ENCODE results near the gene ZNF597.
A peak's percentile ranks its signal among the peaks of the same experiment; 100 is the strongest.

Gene ZNF597

DNA sequence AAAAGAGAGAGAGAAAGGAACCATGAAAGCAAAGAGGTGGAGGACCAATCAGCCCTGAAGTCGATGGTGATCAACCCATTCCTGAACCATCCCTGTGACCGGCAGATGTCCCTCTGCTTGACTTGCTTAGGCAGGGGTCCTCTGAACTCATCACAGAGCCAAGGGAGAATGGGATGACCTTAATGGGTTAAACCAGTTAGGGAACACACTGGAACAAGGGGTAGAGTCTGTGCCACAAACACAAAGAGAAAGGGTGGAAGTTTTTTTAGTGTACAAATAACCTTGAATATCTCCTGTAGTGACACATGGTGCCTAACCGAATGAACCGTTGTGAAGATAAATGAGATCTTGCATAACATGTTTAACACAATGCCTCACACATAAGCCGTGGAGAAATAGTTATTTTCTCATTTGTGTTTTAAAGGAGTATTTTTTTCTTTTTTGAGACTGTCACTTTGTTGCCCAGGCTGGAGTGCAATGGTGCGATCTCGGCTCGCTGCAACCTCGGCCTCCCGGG, 11.4 kb upstream of the ZNF597 start:
- peaks cover 16% of the 10 kb centered on the region for H3K4me1 ChIP-seq (ENCODE audit: control insufficient read depth, insufficient read depth, low read length, poor library complexity, severe bottlenecking)
- no peaks in the 10 kb centered on the region for H3K27me3 ChIP-seq (replicated peaks; ENCODE audit: control insufficient read depth, insufficient read depth, low read length, poor library complexity, severe bottlenecking)
- H3K9me3 ChIP-seq (ENCODE audit: control insufficient read depth, low read length): no peaks in the 10 kb centered on the region
- H3K36me3 ChIP-seq (ENCODE audit: control insufficient read depth, insufficient read depth, low read length): no peaks in the 10 kb centered on the region
- no peak for DNase-seq
- no peak overlapping the region for H3K4me3 ChIP-seq (ENCODE audit: insufficient read depth, low read depth, low read length, poor library complexity, severe bottlenecking)
- no peak overlapping the region for H3K27ac ChIP-seq (ENCODE audit: insufficient read depth, low read length, poor library complexity, severe bottlenecking)

DNA sequence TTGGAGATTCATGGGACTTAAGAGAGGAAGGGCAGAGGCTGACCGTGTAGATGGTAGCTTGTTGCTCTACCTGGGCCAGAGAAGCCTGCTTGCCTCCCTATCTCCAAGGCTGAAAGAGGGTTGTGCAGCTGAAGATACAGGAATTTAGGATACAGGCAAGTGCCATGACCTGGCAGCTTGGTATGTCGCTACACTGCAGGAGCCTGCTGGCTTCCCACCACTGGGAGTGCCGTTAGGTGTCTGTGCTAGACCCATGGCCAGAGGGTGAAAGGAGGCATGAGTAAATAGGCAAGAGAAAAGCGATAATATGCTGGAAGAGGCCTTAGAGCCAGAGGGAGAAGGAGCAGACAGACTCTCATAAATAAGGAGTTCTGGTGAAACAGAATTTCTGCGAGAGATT, 10.8 kb upstream of the ZNF597 start:
- Histone ChIP-seq H3K36me3 (ENCODE audit: control insufficient read depth, insufficient read depth, low read length) (no peaks in the 10 kb centered on the region), H3K27me3 (replicated peaks; ENCODE audit: control insufficient read depth, insufficient read depth, low read length, poor library complexity, severe bottlenecking) (no peaks in the 10 kb centered on the region), H3K4me1 (ENCODE audit: control insufficient read depth, insufficient read depth, low read length, poor library complexity, severe bottlenecking) (peaks cover 11% of the 10 kb centered on the region), H3K4me3 (ENCODE audit: insufficient read depth, low read depth, low read length, poor library complexity, severe bottlenecking) (no peak overlapping the region), H3K27ac (ENCODE audit: insufficient read depth, low read length, poor library complexity, severe bottlenecking) (no peak overlapping the region), H3K9me3 (ENCODE audit: control insufficient read depth, low read length) (no peaks in the 10 kb centered on the region)
- DNase-seq: no peak

DNA sequence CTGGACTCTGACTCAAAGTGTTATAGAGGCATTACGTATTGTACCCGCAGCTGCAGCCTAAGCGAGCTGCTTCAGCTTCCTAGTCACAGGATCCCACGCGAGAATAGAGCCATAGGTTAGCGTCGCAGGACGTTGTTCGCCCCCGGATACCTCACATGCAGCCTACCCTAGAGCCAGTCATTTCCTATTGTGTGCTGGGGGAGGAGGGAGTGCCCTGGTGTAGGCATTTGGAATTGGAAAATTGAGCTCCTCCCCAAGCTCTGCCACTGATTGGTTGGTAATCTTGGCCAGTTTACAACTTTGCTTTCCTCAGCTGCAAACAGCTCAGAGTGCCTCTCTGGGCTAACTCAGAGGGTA, 706 bp upstream of the ZNF597 start:
- H3K27me3 ChIP-seq (replicated peaks; ENCODE audit: control insufficient read depth, insufficient read depth, low read length, poor library complexity, severe bottlenecking): no peaks in the 10 kb centered on the region
- peak in 2 of 3 donors; percentile 8 to 18 for DNase-seq
- H3K36me3 ChIP-seq (ENCODE audit: control insufficient read depth, insufficient read depth, low read length): peaks cover 9% of the 10 kb centered on the region
- no peaks in the 10 kb centered on the region for H3K4me1 ChIP-seq (ENCODE audit: control insufficient read depth, insufficient read depth, low read length, poor library complexity, severe bottlenecking)
- H3K4me3 ChIP-seq (ENCODE audit: insufficient read depth, low read depth, low read length, poor library complexity, severe bottlenecking): peak overlapping the region; percentile 59
- H3K9me3 ChIP-seq (ENCODE audit: control insufficient read depth, low read length): no peaks in the 10 kb centered on the region
- H3K27ac ChIP-seq (ENCODE audit: insufficient read depth, low read length, poor library complexity, severe bottlenecking): peak overlapping the region; percentile 80

DNA sequence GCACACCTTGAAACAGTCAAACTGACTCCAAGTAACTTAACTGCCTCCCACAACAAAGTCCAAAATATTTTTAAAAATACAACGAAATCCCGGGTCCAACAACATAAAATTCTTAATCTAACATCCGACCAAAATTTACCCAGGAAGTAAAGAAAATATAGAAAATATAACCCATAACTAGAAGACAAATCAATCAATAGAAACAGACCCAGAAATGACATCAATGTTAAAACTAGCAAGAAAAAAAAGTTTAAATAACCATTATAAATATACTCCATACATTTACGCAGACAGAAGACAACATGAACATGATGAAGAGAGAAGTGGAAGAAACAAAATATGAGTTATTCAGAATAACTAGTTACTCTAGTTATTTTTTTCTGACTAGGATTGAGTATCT, 3.7 kb downstream of the ZNF597 start:
- Histone ChIP-seq H3K4me3 (ENCODE audit: insufficient read depth, low read depth, low read length, poor library complexity, severe bottlenecking) (no peak overlapping the region), H3K36me3 (ENCODE audit: control insufficient read depth, insufficient read depth, low read length) (no peaks in the 10 kb centered on the region), H3K27ac (ENCODE audit: insufficient read depth, low read length, poor library complexity, severe bottlenecking) (no peak overlapping the region), H3K27me3 (replicated peaks; ENCODE audit: control insufficient read depth, insufficient read depth, low read length, poor library complexity, severe bottlenecking) (no peaks in the 10 kb centered on the region), H3K4me1 (ENCODE audit: control insufficient read depth, insufficient read depth, low read length, poor library complexity, severe bottlenecking) (no peaks in the 10 kb centered on the region), H3K9me3 (ENCODE audit: control insufficient read depth, low read length) (no peaks in the 10 kb centered on the region)
- DNase-seq: no peak

DNA sequence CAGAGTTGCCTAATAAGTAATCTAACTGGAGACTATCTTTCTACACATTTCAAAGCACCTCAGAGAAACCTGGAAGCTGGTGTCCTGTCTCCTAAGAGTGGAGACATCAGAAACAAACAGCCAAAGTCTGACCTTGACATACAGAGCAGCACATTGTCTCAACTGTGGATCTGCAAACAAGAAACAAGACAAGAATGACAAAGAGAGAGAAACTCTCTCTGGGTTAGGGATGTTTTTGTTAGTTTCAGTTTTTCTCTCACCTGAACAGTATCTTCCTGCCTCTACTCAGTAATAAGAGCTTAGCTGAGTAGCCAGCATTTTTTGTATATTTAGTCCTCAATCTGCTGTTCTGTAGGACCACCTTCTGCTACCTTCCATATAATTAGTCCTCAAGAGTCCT, 8.9 kb downstream of the ZNF597 start:
- H3K36me3 ChIP-seq (ENCODE audit: control insufficient read depth, insufficient read depth, low read length): no peaks in the 10 kb centered on the region
- DNase-seq: no peak
- no peaks in the 10 kb centered on the region for H3K9me3 ChIP-seq (ENCODE audit: control insufficient read depth, low read length)
- no peak overlapping the region for H3K4me3 ChIP-seq (ENCODE audit: insufficient read depth, low read depth, low read length, poor library complexity, severe bottlenecking)
- H3K27ac ChIP-seq (ENCODE audit: insufficient read depth, low read length, poor library complexity, severe bottlenecking): no peak overlapping the region
- no peaks in the 10 kb centered on the region for H3K4me1 ChIP-seq (ENCODE audit: control insufficient read depth, insufficient read depth, low read length, poor library complexity, severe bottlenecking)
- H3K27me3 ChIP-seq (replicated peaks; ENCODE audit: control insufficient read depth, insufficient read depth, low read length, poor library complexity, severe bottlenecking): no peaks in the 10 kb centered on the region

DNA sequence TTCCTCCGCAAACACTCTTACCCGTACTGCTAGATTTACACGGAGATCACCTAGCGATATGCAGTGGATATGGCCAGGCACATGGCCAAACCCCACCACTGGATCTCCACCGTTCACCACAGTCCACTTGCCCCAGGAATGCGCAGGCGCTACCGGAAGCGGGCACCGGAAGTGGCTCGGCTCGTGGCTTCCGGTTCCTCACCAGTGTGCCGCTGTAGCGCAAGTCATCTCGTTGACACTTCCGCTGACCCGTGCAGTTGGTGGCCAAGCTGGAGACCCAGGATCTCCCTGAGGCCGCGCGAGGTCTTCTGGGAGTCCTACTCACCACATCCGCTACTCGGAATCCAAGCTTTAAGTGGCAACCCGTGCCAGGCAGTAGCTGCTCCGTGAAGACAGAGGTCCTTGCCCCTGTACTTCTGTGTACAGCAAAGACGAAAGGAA, 11.5 kb downstream of the ZNF597 start:
- H3K27ac ChIP-seq (ENCODE audit: insufficient read depth, low read length, poor library complexity, severe bottlenecking): no peak overlapping the region
- H3K4me3 ChIP-seq (ENCODE audit: insufficient read depth, low read depth, low read length, poor library complexity, severe bottlenecking): no peak overlapping the region
- no peaks in the 10 kb centered on the region for H3K27me3 ChIP-seq (replicated peaks; ENCODE audit: control insufficient read depth, insufficient read depth, low read length, poor library complexity, severe bottlenecking)
- H3K4me1 ChIP-seq (ENCODE audit: control insufficient read depth, insufficient read depth, low read length, poor library complexity, severe bottlenecking): no peaks in the 10 kb centered on the region
- H3K9me3 ChIP-seq (ENCODE audit: control insufficient read depth, low read length): no peaks in the 10 kb centered on the region
- peak; percentile 3 to 27 (median 9) for DNase-seq
- no peaks in the 10 kb centered on the region for H3K36me3 ChIP-seq (ENCODE audit: control insufficient read depth, insufficient read depth, low read length)

DNA sequence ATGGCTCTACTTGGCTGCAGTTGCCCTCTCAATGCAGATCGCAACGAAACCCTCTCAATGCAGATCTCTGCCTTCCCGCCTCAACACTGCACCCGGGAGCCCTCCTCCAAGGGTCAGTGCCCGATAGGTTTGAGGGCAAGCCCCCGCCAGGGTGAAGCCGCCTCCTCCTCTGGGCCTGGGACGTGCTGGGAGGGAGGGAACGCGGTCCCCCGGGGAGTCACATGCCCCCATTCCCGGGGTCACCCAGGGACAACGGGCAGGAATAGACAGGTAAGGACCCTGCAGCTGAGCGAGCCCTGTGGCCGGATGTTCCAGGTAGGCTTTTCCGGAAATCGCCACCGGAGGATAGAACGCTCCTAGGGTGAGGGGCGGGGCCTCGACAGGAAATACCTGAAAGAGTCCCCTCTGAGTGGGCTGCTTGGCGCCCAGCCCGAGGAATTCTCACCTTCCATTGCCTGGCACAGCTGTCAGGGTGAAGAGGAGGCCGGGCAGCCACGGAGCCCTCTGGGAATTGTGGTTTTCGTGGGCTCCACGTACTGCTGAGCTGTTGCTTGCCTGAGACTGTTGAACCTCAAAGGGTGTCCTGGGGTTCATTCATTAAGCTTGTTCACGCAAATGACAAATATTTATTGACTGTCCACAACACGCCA, 29.4 kb downstream of the ZNF597 start:
- peaks cover 2% of the 10 kb centered on the region for H3K36me3 ChIP-seq (ENCODE audit: control insufficient read depth, insufficient read depth, low read length)
- peaks cover 42% of the 10 kb centered on the region for H3K9me3 ChIP-seq (ENCODE audit: control insufficient read depth, low read length)
- H3K4me3 ChIP-seq (ENCODE audit: insufficient read depth, low read depth, low read length, poor library complexity, severe bottlenecking): no peak overlapping the region
- H3K27me3 ChIP-seq (replicated peaks; ENCODE audit: control insufficient read depth, insufficient read depth, low read length, poor library complexity, severe bottlenecking): no peaks in the 10 kb centered on the region
- no peak overlapping the region for H3K27ac ChIP-seq (ENCODE audit: insufficient read depth, low read length, poor library complexity, severe bottlenecking)
- no peak for DNase-seq
- no peaks in the 10 kb centered on the region for H3K4me1 ChIP-seq (ENCODE audit: control insufficient read depth, insufficient read depth, low read length, poor library complexity, severe bottlenecking)

DNA sequence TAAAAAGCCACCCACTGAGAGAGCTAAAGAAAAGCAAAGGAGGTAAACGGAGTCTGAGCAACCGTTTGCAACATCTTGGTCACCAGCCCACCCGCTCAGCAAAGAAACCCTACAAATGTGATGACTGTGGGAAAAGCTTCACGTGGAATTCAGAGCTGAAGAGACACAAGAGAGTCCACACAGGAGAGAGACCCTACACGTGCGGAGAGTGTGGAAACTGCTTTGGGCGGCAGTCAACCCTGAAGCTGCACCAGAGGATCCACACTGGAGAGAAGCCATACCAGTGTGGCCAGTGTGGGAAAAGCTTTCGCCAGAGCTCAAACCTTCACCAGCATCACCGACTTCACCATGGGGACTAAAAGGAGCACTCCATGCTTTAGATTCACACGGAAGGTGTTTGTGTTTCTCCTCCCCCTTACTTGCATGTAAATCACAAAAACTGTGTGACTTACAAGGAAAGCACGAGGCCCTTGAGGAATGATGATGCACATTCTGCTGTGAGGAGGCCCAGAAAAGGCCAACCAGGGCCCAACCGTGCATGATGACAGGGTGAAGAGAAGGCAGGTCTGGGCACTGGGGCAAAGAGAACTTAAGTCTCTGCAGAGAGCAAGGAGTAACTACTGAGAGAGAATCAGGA, 34.6 kb downstream of the ZNF597 start:
- Histone ChIP-seq H3K36me3 (ENCODE audit: control insufficient read depth, insufficient read depth, low read length) (peaks cover 46% of the 10 kb centered on the region), H3K9me3 (ENCODE audit: control insufficient read depth, low read length) (peaks cover 71% of the 10 kb centered on the region)

DNA sequence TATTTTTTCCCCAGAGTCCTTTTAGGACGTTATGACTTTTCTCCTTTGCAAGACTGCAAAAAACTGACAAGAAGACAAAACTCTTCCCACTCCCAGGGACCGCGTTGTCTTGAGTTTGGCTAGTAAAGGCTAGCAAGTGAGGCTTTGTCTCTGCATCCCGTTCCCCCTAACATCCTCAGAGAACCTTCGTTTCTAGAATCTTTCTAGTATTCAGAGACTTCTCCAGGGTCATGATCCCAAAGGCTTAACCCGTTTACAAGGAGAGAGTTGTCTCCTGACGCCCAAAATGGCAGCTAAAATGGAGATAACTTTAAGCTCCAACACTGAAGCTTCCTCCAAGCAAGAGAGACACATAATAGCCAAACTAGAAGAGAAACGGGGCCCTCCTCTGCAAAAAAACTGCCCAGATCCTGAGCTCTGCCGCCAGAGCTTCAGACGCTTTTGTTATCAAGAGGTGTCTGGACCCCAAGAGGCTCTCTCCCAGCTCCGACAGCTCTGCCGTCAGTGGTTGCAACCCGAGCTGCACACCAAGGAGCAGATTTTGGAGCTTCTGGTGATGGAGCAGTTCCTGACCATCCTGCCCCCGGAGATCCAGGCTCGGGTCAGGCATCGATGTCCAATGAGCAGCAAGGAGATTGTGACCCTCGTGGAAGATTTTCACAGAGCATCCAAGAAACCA, 41.4 kb downstream of the ZNF597 start:
- DNase-seq: no peak
- Histone ChIP-seq H3K9me3 (ENCODE audit: control insufficient read depth, low read length) (peaks cover 22% of the 10 kb centered on the region), H3K4me1 (ENCODE audit: control insufficient read depth, insufficient read depth, low read length, poor library complexity, severe bottlenecking) (peaks cover 20% of the 10 kb centered on the region)

More for the DNA sequence above, 34.6 kb downstream of the ZNF597 start:
- no peak overlapping the region for H3K4me3 ChIP-seq (ENCODE audit: insufficient read depth, low read depth, low read length, poor library complexity, severe bottlenecking)
- H3K4me1 ChIP-seq (ENCODE audit: control insufficient read depth, insufficient read depth, low read length, poor library complexity, severe bottlenecking): no peaks in the 10 kb centered on the region
- no peak overlapping the region for H3K27ac ChIP-seq (ENCODE audit: insufficient read depth, low read length, poor library complexity, severe bottlenecking)
- H3K27me3 ChIP-seq (replicated peaks; ENCODE audit: control insufficient read depth, insufficient read depth, low read length, poor library complexity, severe bottlenecking): no peaks in the 10 kb centered on the region
- no peak for DNase-seq

More for the DNA sequence above, 41.4 kb downstream of the ZNF597 start:
- peaks cover 35% of the 10 kb centered on the region for H3K36me3 ChIP-seq (ENCODE audit: control insufficient read depth, insufficient read depth, low read length)
- no peaks in the 10 kb centered on the region for H3K27me3 ChIP-seq (replicated peaks; ENCODE audit: control insufficient read depth, insufficient read depth, low read length, poor library complexity, severe bottlenecking)
- peak overlapping the region; percentile 83 for H3K4me3 ChIP-seq (ENCODE audit: insufficient read depth, low read depth, low read length, poor library complexity, severe bottlenecking)
- H3K27ac ChIP-seq (ENCODE audit: insufficient read depth, low read length, poor library complexity, severe bottlenecking): peak overlapping the region; percentile 66
